Measurements from ENCODE around the gene PTPN14.

The PTPN14 gene

GRCh38 chr1:214364386-214364785, 187.0 kb downstream of the PTPN14 start:
- H3K27me3 ChIP-seq (ENCODE audit: insufficient read depth, low read length, poor library complexity, severe bottlenecking), result no peaks in the 10 kb centered on the region
- H3K4me1 ChIP-seq (ENCODE audit: insufficient read depth, low read length, poor library complexity, severe bottlenecking), result no peaks in the 10 kb centered on the region
- no peaks in the 10 kb centered on the region for H3K9me2 ChIP-seq (replicated peaks; ENCODE audit: low read depth, low read length)
- H4K20me1 ChIP-seq (ENCODE audit: insufficient read depth, low read length, poor library complexity, severe bottlenecking), result no peaks in the 10 kb centered on the region
- no peak overlapping the region for H2AFZ ChIP-seq (ENCODE audit: low read length)
- H3K9ac ChIP-seq (ENCODE audit: low read depth, low read length, poor library complexity, severe bottlenecking), result no peak overlapping the region
- H3K4me3 ChIP-seq (ENCODE audit: low read length, poor library complexity, severe bottlenecking), result no peak overlapping the region
- H3K9me3 ChIP-seq (ENCODE audit: insufficient read depth, low read depth, low read length), result no peaks in the 10 kb centered on the region
- peaks cover 10% of the 10 kb centered on the region; the same call in 1 of the 2 replicates for H3K36me3 ChIP-seq (ENCODE audit: insufficient read depth, low read length)
- TF ChIP-seq CTCF (conservative IDR thresholded peaks at IDR 0.05; ENCODE audit: low read length) (no peak), EZH2phosphoT487 (IDR thresholded peaks at IDR 0.05; ENCODE audit: borderline replicate concordance) (no peak)
- H3F3A ChIP-seq (ENCODE audit: low read depth), result no peaks in the 10 kb centered on the region
- H3K79me2 ChIP-seq (ENCODE audit: insufficient read depth, low read length), result no peaks in the 10 kb centered on the region
- H3K4me2 ChIP-seq (ENCODE audit: low read depth, low read length, poor library complexity, severe bottlenecking), result no peak overlapping the region

DNA sequence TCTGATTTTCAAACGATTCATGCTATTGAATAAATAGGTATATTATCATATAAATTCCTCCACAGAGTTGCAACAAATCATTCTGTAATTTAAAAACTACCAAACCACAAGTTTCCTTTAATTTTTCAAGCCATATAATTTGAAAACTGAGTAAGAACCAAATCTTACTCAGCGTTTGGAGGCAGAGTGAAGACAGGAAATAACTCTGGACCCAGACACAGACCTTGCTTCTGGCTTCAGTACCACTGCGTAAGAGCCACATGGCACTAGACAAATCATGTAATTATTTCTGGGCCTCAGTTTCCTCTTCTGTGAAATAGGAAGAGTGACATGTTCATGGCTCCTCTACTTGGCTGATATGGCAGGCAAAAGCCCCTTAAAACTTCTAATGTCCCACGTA, 188.0 kb downstream of the PTPN14 start:
- H3K4me2 ChIP-seq (ENCODE audit: low read depth, low read length, poor library complexity, severe bottlenecking), result no peak overlapping the region

DNA sequence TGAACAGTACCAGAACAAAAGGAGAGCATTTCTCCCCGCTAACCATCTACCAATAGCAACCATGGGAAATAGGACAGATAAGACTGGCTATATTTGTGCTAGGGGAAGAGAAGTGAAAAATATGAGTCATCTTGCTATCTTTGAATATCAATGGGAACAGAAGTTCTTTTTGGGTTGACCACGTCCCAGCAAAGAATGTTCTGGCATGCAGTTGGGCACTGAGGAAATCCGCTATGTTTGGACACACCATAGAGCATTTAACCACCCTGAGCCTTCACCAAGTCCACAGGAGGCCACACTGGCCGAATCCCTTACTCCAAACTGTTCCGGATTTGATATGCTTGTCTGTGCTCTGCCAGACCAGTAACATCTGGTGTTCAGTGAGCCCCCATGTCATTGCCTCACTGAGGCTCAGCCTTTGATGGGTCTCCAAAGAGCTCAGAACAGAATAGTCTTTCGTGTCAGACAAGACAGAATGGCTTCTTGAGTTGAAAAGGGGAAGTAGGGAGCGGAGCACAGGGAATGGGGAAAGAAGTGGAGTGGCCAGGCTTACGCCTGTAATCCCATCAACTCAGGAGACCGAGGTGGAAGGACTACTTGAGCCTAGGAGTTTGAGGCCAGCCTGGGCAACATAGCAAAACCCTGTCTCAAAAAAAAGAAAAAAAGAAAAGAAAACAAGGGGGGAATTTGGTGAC, 189.1 kb downstream of the PTPN14 start:
- Histone ChIP-seq H3F3A (ENCODE audit: low read depth) (no peaks in the 10 kb centered on the region), H3K9ac (ENCODE audit: low read depth, low read length, poor library complexity, severe bottlenecking) (no peak overlapping the region), H3K79me2 (ENCODE audit: insufficient read depth, low read length) (no peaks in the 10 kb centered on the region), H3K4me1 (ENCODE audit: insufficient read depth, low read length, poor library complexity, severe bottlenecking) (no peaks in the 10 kb centered on the region), H4K20me1 (ENCODE audit: insufficient read depth, low read length, poor library complexity, severe bottlenecking) (no peaks in the 10 kb centered on the region), H3K4me2 (ENCODE audit: low read depth, low read length, poor library complexity, severe bottlenecking) (no peak overlapping the region), H2AFZ (ENCODE audit: low read length) (no peak overlapping the region), H3K9me3 (ENCODE audit: insufficient read depth, low read depth, low read length) (no peaks in the 10 kb centered on the region), H3K36me3 (ENCODE audit: insufficient read depth, low read length) (peaks cover 10% of the 10 kb centered on the region; the same call in 1 of the 2 replicates), H3K27me3 (ENCODE audit: insufficient read depth, low read length, poor library complexity, severe bottlenecking) (no peaks in the 10 kb centered on the region), H3K9me2 (replicated peaks; ENCODE audit: low read depth, low read length) (no peaks in the 10 kb centered on the region), H3K4me3 (ENCODE audit: low read length, poor library complexity, severe bottlenecking) (no peak overlapping the region)
- no peak for TF ChIP-seq CTCF (conservative IDR thresholded peaks at IDR 0.05; ENCODE audit: low read length)
- no peak for TF ChIP-seq EZH2phosphoT487 (IDR thresholded peaks at IDR 0.05; ENCODE audit: borderline replicate concordance)

More for the DNA sequence above, 188.0 kb downstream of the PTPN14 start:
- Histone ChIP-seq H4K20me1 (ENCODE audit: insufficient read depth, low read length, poor library complexity, severe bottlenecking) (no peaks in the 10 kb centered on the region), H3K9me2 (replicated peaks; ENCODE audit: low read depth, low read length) (no peaks in the 10 kb centered on the region), H3K4me1 (ENCODE audit: insufficient read depth, low read length, poor library complexity, severe bottlenecking) (no peaks in the 10 kb centered on the region), H2AFZ (ENCODE audit: low read length) (no peak overlapping the region), H3K4me3 (ENCODE audit: low read length, poor library complexity, severe bottlenecking) (no peak overlapping the region), H3K9ac (ENCODE audit: low read depth, low read length, poor library complexity, severe bottlenecking) (no peak overlapping the region), H3F3A (ENCODE audit: low read depth) (no peaks in the 10 kb centered on the region), H3K79me2 (ENCODE audit: insufficient read depth, low read length) (no peaks in the 10 kb centered on the region), H3K36me3 (ENCODE audit: insufficient read depth, low read length) (peaks cover 10% of the 10 kb centered on the region; the same call in 1 of the 2 replicates), H3K9me3 (ENCODE audit: insufficient read depth, low read depth, low read length) (no peaks in the 10 kb centered on the region), H3K27me3 (ENCODE audit: insufficient read depth, low read length, poor library complexity, severe bottlenecking) (no peaks in the 10 kb centered on the region)
- TF ChIP-seq CTCF (conservative IDR thresholded peaks at IDR 0.05; ENCODE audit: low read length) (no peak), EZH2phosphoT487 (IDR thresholded peaks at IDR 0.05; ENCODE audit: borderline replicate concordance) (no peak)
